ENCODE measurements around the gene SERPINC1. TPM values are rescaled to one million over a fixed set of nuclear protein-coding genes. Genes with fewer than 3 reads are reported as not detected.

Gene SERPINC1
- total and polyA plus RNA-seq, 10 of the 15 experiments (the other 5 are each of a cell fraction or from before 2014, with no cell fraction given) = 0.11 to 0.44 TPM; not detected in 8

DNA sequence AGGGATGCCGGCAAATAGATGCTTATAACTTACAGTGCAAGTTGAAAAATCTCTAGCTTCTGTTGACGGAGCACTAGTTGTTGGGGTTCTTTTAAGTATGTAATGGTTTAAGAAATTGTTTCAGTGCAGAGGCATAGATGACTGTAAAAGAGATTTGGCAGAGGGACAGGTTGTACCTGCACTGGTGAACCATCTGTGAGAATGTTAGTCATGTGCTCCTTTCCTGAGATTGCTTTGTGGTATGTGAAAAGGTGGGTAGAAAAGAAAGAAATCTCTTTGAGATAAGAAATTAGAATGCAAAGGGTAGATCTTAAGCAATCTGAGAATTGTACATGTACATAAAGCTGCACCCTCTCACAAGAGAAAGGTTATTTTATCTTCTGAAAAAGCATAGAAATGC, 29.5 kb downstream of the SERPINC1 start:
- no peak overlapping the region for H2AFZ ChIP-seq (ENCODE audit: control insufficient read depth, low read depth, low read length)
- DNase-seq (ENCODE audit: low read depth, low spot score) = no peak
- in situ Hi-C loops (cut with MboI) (no loop called here), intact Hi-C loops (cut with micrococcal nuclease; ENCODE audit: unreplicated experiment) (no loop called here)
- 100% methylated on average over 2 of the region's 2 CpGs for WGBS (ENCODE audit: insufficient coverage, insufficient replicate concordance, low lambda C conversion rate, missing lambda C conversion rate)
- no peak overlapping the region for H3K9ac ChIP-seq (ENCODE audit: control insufficient read depth, insufficient read depth, low read length)
- no peaks in the 10 kb centered on the region for H3K79me2 ChIP-seq (ENCODE audit: control insufficient read depth, insufficient read depth, low read length)
- no peak overlapping the region for H3K4me3 ChIP-seq
- H3K36me3 ChIP-seq (ENCODE audit: control insufficient read depth in 2 of 2, insufficient read depth in 2 of 2, low read length in 1 of 2) = peaks cover 0 to 2% of the 10 kb centered on the region in 2 experiments; a peak in 2 of 4 replicates
- POLR2A ChIA-PET = no interaction called here
- H3K4me2 ChIP-seq (ENCODE audit: control insufficient read depth, insufficient read depth) = no peak overlapping the region
- no peak for FAIRE-seq
- SMC1A ChIA-PET (ENCODE audit: uncharacterized antibody, unreplicated experiment) = interaction anchor here (0.6 kb wide), 1 partner anchor 191 kb away, joined by 3 read pairs; no protein-coding TSS in a partner anchor
- no peaks in the 10 kb centered on the region for H3K27me3 ChIP-seq (replicated peaks in 1 of 2; ENCODE audit: control insufficient read depth in 2 of 2, insufficient read depth in 2 of 2, low read length in 1 of 2)
- CTCF ChIA-PET = no interaction called here
- no peaks in the 10 kb centered on the region for H3K9me3 ChIP-seq (replicated peaks; ENCODE audit: control insufficient read depth, insufficient read depth, low read length)
- TF ChIP-seq, protein P1, sequence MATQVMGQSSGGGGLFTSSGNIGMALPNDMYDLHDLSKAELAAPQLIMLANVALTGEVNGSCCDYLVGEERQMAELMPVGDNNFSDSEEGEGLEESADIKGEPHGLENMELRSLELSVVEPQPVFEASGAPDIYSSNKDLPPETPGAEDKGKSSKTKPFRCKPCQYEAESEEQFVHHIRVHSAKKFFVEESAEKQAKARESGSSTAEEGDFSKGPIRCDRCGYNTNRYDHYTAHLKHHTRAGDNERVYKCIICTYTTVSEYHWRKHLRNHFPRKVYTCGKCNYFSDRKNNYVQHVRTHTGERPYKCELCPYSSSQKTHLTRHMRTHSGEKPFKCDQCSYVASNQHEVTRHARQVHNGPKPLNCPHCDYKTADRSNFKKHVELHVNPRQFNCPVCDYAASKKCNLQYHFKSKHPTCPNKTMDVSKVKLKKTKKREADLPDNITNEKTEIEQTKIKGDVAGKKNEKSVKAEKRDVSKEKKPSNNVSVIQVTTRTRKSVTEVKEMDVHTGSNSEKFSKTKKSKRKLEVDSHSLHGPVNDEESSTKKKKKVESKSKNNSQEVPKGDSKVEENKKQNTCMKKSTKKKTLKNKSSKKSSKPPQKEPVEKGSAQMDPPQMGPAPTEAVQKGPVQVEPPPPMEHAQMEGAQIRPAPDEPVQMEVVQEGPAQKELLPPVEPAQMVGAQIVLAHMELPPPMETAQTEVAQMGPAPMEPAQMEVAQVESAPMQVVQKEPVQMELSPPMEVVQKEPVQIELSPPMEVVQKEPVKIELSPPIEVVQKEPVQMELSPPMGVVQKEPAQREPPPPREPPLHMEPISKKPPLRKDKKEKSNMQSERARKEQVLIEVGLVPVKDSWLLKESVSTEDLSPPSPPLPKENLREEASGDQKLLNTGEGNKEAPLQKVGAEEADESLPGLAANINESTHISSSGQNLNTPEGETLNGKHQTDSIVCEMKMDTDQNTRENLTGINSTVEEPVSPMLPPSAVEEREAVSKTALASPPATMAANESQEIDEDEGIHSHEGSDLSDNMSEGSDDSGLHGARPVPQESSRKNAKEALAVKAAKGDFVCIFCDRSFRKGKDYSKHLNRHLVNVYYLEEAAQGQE (IDR thresholded peaks at IDR 0.05; ENCODE audit: low read depth, low read length) = no peak
- TF ChIP-seq SMARCA5 (IDR thresholded peaks at IDR 0.05) (no peak), CHD4 (IDR thresholded peaks at IDR 0.05) (no peak), BACH1 (IDR thresholded peaks at IDR 0.05; ENCODE audit: borderline replicate concordance) (no peak), LARP7 (IDR thresholded peaks at IDR 0.05) (no peak)
- TF ChIP-seq, protein P2, sequence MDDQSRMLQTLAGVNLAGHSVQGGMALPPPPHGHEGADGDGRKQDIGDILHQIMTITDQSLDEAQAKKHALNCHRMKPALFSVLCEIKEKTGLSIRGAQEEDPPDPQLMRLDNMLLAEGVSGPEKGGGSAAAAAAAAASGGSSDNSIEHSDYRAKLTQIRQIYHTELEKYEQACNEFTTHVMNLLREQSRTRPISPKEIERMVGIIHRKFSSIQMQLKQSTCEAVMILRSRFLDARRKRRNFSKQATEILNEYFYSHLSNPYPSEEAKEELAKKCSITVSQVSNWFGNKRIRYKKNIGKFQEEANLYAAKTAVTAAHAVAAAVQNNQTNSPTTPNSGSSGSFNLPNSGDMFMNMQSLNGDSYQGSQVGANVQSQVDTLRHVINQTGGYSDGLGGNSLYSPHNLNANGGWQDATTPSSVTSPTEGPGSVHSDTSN (IDR thresholded peaks at IDR 0.05; ENCODE audit: insufficient replicate concordance, low read depth, low read length) = no peak
- TF ChIP-seq, protein P3, sequence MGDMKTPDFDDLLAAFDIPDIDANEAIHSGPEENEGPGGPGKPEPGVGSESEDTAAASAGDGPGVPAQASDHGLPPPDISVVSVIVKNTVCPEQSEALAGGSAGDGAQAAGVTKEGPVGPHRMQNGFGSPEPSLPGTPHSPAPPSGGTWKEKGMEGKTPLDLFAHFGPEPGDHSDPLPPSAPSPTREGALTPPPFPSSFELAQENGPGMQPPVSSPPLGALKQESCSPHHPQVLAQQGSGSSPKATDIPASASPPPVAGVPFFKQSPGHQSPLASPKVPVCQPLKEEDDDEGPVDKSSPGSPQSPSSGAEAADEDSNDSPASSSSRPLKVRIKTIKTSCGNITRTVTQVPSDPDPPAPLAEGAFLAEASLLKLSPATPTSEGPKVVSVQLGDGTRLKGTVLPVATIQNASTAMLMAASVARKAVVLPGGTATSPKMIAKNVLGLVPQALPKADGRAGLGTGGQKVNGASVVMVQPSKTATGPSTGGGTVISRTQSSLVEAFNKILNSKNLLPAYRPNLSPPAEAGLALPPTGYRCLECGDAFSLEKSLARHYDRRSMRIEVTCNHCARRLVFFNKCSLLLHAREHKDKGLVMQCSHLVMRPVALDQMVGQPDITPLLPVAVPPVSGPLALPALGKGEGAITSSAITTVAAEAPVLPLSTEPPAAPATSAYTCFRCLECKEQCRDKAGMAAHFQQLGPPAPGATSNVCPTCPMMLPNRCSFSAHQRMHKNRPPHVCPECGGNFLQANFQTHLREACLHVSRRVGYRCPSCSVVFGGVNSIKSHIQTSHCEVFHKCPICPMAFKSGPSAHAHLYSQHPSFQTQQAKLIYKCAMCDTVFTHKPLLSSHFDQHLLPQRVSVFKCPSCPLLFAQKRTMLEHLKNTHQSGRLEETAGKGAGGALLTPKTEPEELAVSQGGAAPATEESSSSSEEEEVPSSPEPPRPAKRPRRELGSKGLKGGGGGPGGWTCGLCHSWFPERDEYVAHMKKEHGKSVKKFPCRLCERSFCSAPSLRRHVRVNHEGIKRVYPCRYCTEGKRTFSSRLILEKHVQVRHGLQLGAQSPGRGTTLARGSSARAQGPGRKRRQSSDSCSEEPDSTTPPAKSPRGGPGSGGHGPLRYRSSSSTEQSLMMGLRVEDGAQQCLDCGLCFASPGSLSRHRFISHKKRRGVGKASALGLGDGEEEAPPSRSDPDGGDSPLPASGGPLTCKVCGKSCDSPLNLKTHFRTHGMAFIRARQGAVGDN (IDR thresholded peaks at IDR 0.05) = no peak
- H3K4me1 ChIP-seq (ENCODE audit: control insufficient read depth, insufficient read depth, low read length) = no peaks in the 10 kb centered on the region
- no peaks in the 10 kb centered on the region for H4K20me1 ChIP-seq (ENCODE audit: control insufficient read depth, insufficient read depth)
- no peak for ATAC-seq
- no peak overlapping the region for H3K27ac ChIP-seq (ENCODE audit: control insufficient read depth, insufficient read depth)
- no TSS peak for BruUV-seq (replicated peaks)
- RAD21 ChIA-PET (ENCODE audit: unreplicated experiment) = no interaction called here

Data from GM12878 (cell line).